Adrenal gland (tissue), 5 donors: Measurements from ENCODE around the gene GRB10.

ENCODE experiments used
- CTCF ChIP-seq, 6 experiments: fragments of 450-650 bp in 4 of 6; fragments of 200-600 bp in 2 of 6; sonication (generic) in 1 of 6; IDR thresholded peaks; 1 replicate in 5 of 6; 2 replicates in 1 of 6; pipeline versions ENCODE4 v1.5.1 to v1.8.0; 2016 to 2021; ENCODE audit warnings: antibody characterized with exemption in 6 of 6, mild to moderate bottlenecking in 2 of 6, moderate library complexity in 1 of 6
- POLR2A ChIP-seq, 2 donors: fragments of 450-650 bp; IDR thresholded peaks; one replicate each; pipeline ENCODE4 v1.6.1; 2017; ENCODE audit warnings: antibody characterized with exemption in 2 of 2, mild to moderate bottlenecking in 2 of 2, moderate library complexity in 1 of 2
- donor health status: DM: no; HTN: no; CAD: no.

DNA sequence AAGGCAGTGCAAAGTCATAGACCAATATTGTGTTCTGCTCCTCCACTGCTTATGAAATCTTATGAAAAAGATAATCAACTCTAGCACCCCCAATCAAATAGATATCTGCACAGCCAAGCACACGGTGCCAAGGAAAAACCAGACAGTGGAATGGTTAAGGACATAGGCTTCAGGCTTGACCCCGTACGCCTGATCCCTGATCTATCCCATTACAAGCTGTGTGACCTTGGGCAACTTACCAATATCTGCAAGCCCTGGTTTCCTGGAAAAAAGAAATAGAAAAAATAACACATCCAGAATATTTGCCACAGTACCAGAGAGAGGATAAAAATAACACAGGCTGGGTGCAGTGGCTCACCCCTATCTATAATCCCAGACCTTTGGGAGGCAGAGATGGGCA is 56.9 kb downstream of the GRB10 start:
- no peak for TF ChIP-seq CTCF (IDR thresholded peaks at IDR 0.05)
- no peak for TF ChIP-seq POLR2A (IDR thresholded peaks at IDR 0.05)
